NCI-H2227 (cell line): ENCODE measurements around the gene TRPM3.

Experiments
- DNase-seq: peaks from one replicate; lab custom pipeline; 2025; ENCODE audit not compliant: unreplicated experiment; lab: John Stamatoyannopoulos, UW

TRPM3 gene

DNA sequence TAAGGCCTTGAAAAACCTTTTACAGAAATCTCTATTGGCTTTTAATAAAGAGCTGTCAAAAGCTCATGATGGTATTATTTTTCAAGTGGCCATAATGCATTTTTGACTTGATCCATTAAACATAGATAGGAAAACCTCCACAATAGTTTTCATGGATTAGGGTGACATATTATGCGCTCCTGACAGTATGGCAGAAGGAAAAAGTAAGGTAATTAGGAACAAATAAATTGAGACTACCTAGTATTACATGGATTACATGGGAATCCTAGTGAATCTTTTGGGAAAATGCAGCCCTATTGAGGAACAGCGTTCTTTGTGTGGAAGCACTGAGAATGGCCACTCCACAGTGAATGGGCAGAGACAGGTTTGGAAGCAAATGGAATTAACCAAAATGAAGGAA is 171.2 kb downstream of the TRPM3 start:
- no peak for DNase-seq

DNA sequence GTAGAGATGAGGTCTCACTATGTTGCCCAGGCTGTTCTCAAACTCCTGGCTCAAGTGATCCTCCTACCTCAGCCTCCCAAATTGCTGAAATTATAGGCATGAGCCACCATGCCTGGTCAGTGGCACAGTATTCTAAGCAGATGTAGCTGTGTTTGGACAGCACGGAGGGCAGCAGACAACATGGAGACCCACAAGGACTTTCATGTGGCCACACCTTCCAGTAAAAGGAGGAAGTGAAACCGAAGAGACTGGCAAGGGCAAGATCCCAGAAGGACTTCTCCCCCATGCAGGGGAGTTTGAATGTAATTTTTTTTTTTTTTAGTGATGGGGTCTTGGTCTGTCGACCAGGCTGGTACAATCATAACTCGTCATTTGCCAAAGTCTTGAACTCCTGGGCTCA is 172.2 kb downstream of the TRPM3 start:
- DNase-seq: no peak

GRCh38 chr9:70948744-70949143 is 172.7 kb downstream of the TRPM3 start:
- no peak for DNase-seq

- DNase-seq: no peak
Observed at GRCh38 chr9:70947511-70947910, 173.9 kb downstream of the TRPM3 start.

- DNase-seq: no peak
Observed at GRCh38 chr9:70947086-70947485, 174.3 kb downstream of the TRPM3 start.

GRCh38 chr9:70945301-70945700 is 176.1 kb downstream of the TRPM3 start:
- DNase-seq: no peak

GRCh38 chr9:70941191-70941590 is 180.2 kb downstream of the TRPM3 start:
- DNase-seq: no peak

DNA sequence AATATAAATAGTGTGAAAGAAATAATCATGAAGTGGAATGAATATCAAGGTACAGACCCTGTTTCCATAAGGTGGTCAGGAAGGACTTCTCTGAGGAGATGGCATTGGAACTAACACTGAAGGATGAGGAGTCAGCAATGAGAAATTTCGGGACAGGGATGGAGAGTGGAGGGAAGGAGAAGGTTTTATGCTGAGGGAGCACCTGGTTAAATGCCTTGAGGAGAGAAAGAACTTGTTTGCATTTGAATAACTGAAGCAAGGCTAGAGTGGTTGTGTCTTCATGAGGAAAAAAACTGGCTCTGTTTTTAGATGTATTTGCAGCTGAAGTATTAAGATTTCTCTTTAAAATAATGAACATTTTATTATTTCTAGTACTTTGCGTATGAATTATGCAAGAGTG is 180.8 kb downstream of the TRPM3 start:
- DNase-seq: no peak

GRCh38 chr9:70936536-70936935 is 184.9 kb downstream of the TRPM3 start:
- DNase-seq: no peak

GRCh38 chr9:70935856-70936255 is 185.6 kb downstream of the TRPM3 start:
- DNase-seq: no peak

GRCh38 chr9:70934642-70935041 is 186.8 kb downstream of the TRPM3 start:
- DNase-seq: no peak

GRCh38 chr9:70933321-70933720 is 188.1 kb downstream of the TRPM3 start:
- DNase-seq: no peak

GRCh38 chr9:70932097-70932496 is 189.3 kb downstream of the TRPM3 start:
- no peak for DNase-seq

GRCh38 chr9:70927530-70927929 is 193.9 kb downstream of the TRPM3 start:
- DNase-seq: no peak

GRCh38 chr9:70924895-70925547 is 196.4 kb downstream of the TRPM3 start:
- DNase-seq: peak; percentile 69

DNA sequence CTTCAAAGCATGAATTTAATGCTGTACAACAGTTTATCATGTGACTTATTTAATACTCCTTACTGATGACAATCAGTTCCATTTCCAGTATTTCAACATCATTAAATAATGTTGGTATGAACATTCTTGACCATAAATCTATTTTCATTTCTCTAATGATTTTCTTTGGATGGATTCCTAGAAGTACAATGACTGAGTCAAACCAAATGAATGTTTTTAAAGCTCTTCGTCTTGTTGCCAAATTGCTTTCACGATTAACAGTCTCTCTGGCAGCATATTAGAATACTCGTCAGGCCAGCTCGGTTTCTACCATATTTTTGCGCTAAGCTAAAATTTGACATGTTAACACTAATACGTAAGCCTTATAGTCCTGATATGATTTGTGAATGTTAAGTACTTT is 197.0 kb downstream of the TRPM3 start:
- no peak for DNase-seq

DNA sequence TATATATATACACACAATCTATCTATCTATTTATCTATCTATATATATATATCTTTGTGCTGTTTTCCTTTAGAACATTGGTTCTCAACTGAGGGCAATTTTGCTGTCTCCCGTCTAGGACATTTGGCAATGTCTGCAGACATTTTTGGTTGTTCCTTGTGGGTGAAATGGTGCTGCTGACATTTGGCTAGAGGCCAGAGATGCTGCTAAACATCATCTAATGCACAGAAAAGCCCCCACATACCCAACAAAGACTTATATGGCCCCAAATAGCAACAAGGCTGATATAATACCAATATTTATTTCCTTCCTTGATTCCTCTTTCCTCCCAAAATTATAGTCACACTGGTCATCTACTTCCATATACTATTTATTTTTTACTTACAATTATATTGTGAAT is 197.5 kb downstream of the TRPM3 start:
- DNase-seq: no peak

- no peak for DNase-seq
Observed at GRCh38 chr9:70921136-70921535, 200.3 kb downstream of the TRPM3 start.

- no peak for DNase-seq
Observed at GRCh38 chr9:70917277-70917676, 204.1 kb downstream of the TRPM3 start.

- no peak for DNase-seq
Observed at GRCh38 chr9:70911791-70912190, 209.6 kb downstream of the TRPM3 start.

DNA sequence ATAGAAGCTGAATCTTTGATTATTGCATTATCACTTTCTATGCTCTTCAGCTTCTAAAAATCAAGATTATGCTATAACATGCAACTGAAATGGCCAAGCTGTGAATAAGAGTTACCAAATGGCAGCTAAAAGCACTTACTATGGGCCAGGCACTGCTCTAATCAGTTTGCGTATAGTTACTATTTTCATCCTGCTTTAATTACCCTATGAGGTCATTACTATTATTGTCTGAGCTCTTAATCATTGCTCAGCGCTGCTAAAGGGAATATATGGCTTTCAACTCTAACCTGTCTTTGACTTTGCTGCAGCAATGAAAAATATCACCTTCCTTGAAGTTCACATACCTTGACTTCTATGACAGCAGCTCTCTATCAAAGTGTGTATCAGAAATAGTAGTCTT is 210.8 kb downstream of the TRPM3 start:
- no peak for DNase-seq

- no peak for DNase-seq
Observed at GRCh38 chr9:70902692-70903131, 218.7 kb downstream of the TRPM3 start.

- no peak for DNase-seq
Observed at GRCh38 chr9:70902171-70902570, 219.2 kb downstream of the TRPM3 start.
